GM18907 (cell line): Measurements from ENCODE around the gene RNASEH1.
"Not testable (repeated sequence)": the region's sequence is repeated elsewhere in the genome, so short reads cannot be mapped to it uniquely, and the experiment has no call there.

ENCODE experiments used
- ATAC-seq: cut with Tn5 transposase; IDR thresholded peaks from one replicate; pipeline ENCODE4 v1.9.1; 2021; ENCODE audit warnings: mild to moderate bottlenecking, moderate library complexity; ENCODE audit not compliant: unreplicated experiment

The RNASEH1 gene

DNA sequence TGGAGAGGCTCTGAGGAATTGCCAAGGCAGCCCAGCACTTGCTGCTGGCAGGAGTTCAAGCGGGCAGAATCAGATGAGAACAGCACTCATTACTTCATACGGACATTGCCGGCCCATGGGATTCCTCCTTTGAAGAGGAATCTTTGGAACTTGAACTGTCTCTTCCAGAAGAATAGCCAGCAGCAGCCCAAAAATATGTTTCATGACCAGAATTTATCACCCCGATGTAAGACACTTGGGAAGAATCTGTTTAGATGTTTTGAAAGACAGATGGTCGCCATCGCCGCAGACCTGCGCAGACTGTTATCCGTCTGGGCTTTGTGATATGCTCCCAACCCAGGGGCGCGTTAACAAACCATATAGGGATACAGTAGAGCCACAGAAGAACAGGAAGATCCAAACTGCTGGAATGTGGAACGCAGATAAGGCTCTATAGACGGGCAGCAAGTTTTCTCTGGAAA lies 35.1 kb downstream of the RNASEH1 start:
- ATAC-seq, result no peak

DNA sequence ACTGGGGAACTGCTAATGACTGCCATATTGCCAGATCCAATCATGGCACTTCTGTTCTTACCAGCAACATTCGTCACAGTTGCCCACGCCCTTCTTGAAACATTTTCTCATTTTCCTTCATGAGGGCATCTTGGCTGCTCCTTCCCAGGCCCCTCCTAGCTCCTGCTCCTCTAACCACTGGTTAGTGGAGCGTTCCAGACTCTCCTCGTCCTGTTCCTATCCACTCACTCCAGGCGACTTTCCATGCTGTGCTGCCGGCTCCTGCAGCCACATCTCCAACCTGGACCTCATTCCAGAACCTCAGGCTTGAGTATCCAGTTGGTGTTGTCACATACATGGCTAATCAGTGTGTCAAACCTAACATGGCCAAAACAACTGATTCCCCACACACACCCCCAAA lies 37.5 kb downstream of the RNASEH1 start:
- no peak for ATAC-seq

DNA sequence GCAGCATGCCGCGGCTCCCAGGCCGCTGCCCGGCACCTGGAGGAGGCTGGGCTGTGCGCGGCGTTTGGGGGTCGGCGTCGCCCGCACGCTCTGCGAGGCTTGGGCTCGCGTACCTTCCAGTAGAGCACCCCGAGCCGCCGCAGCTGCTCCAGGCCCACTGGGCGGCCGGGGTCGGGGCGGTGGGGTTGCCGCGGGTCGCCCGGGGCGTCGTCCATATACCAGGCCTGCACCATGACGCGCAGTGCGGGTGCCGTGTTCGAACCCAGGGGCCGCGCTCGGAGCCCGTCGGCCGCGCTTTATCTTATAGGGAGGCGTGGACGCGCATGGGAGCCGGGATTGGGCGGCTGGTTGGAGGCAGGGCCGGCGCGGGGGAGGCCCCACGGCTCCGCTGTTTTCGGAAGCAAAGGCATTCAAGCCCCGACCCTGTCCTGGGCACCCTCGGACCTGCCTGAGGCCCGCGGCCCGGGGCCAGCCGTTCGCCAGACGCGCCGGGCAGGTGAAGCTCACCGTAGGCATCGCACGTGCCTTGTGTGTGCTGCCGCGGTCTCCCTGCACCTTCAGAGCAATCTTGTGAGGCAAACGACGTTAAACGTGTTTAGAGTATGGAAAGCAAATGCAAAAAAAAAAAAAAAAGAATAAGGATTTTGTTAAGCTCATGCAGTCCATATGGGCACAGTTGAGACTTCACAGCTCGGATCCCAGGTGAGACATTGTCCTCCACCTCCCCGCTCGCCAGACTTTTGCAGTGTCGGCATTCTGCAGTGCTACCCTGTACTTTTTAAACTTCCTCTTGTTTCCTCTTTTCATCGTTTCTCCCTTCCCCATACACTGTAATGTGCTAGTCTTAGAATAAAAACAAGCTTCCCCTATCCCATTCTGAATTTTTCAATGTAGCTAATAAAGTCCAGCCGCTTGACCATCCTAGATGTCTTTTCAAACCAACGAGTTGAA lies 38.6 kb downstream of the RNASEH1 start, which contains the start of gene ADI1:
Gene ADI1, minus strand, starts transcription at position 277 of the 951 bp plus-strand sequence. Its CDS starts 44 bp downstream, at position 233.
- peak; percentile 74 for ATAC-seq

DNA sequence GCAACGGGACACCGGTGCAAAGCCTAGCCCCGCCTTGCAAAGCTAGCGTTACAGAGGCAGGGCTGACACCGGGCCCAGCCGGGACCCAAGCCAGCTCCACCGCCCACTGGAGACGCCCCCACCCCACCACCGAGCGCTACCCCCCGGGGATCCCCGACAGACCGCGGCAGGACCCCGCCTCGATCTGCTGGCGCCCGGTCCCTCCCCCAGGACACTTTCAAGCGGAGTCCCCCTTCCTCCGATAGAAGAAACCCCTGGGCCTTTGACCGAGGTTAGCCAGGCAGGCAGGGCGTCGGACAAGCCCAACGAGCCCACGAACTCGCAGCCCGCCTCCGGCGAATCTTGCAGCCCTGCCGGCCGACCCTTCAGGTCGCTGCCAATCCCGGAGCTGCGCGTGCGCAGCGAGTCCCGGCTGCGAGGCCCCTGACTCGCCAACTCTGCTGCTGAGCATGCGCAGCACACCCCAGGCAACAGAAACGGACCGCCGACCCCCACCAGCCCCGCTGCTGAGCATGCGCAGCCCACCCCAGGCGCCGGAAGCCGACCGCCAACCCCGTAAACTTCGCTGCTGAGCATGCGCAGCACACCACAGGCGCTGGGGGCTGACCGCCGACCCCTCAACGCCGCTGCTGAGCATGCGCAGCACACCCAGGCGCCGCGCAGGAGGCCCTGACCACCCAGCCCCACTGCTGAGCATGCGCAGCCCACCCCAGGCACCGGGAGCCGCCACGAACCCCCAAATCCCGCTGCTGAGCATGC lies 39.5 kb downstream of the RNASEH1 start:
- ATAC-seq, result peak; percentile 79

DNA sequence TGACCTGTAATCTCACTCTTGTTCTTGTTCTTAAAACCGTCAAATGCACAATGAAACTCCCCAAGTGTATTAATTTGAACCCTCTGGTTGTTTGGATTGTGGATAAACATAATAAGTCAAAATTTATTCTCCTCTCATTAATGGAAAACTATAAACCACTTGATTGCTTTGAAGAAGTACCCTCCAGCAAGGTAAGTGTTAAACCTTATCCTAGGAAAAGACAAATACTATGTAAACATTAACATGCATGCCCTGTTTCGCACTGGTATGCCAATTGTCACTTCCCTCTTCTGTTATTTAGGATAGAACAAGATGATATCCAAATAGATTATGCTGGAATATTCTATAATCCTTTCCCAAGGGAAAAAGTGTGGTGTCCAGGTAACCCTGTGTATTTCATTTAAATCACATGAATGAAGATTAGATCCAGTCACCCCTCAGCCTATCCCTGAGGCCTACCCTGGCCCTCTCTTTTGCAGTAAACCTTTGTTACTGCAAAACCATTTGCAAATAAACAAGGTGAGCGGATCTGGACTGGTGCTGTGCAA lies 40.1 kb downstream of the RNASEH1 start:
- no peak for ATAC-seq

DNA sequence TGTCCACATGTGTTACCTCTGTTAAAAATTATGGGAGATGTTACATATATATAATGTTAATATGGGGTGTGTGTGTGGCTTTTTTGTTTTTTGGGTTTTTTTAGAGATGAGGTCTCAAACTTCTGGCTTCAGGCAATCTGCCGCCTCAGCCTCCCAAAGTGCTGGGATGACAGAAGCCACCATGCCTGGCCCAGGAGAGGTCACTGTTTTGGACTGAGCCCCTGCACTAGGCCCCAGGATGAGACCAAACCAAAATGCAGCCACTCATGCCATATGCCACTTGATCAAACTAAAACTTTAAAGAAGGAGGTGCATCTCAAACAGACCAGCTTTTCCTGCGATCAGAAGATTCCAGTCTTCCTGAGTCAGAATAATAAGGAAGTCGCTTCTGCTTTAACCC lies 41.3 kb downstream of the RNASEH1 start:
- no peak for ATAC-seq

DNA sequence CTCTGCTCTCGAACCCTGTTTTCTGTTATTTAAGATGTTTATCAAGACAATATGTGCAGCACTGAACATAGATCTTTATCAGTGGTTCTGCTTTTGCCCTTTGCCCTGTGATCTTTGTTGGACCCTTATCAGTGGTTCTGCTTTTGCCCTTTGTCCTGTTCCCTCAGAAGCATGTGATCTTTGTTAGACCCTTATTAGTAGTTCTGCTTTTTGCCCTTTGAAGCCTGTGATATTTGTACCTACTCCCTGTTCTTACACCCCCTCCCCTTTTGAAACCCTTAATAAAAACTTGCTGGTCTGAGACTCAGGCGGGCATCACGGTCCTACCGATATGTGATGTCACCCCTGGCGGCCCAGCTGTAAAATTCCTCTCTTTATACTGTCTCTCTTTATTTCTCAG lies 42.7 kb downstream of the RNASEH1 start:
- ATAC-seq, result not testable (repeated sequence)

DNA sequence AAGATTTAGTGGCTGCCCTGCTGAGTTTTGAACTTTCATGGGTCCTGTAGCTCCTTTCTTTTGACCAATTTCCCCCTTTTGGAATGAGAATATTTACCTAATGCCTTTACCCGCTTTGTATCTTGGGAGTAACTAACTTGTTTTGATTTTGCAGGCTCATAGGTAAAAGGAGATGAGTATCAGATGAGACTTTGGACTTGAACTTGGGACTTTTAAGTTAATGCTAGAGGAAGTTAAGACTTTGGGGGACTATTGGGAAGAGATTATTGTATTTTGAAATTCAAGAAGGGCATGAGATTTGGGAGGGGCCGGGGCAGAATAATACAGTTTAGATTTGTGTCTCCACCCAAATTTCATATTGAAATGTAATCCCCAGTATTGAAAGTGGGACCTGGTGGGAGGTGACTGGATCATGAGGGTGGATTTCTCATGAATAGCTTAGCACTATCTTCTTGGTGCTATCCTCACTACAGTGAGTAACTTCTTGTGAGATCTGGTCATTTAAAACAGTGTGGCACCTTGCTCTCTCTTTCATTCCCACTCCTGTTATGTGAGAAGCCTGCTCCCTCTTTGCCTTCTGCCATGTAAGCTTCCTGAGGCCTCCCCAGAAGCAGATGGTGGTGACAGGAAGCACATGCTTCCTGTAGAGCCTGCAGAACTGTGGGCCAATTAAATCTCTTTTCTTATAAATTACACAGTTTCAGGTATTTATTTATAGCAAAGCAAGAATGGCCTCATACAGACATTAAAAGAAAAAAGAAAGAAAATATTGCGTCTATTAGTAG lies 44.9 kb downstream of the RNASEH1 start:
- no peak for ATAC-seq

DNA sequence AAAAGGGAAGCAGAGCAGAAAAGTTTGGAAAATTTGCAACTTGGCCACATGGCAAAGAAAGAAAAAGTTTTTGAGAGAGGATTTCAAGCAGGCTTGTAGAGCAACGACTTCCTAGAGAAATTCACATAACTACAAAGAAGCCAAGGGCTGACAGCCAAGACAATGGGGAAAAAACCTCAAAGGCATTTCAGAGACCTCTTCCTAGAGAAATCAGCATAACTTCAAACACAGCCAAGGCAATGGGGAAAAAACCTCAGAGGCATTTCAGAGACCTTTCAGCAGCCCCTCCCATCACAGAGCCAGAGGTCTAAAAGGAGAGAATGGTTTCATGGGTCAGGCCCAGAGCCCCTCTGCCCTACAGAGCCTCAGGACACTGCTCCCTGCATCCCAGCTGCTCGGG lies 46.0 kb downstream of the RNASEH1 start:
- ATAC-seq, result no peak

DNA sequence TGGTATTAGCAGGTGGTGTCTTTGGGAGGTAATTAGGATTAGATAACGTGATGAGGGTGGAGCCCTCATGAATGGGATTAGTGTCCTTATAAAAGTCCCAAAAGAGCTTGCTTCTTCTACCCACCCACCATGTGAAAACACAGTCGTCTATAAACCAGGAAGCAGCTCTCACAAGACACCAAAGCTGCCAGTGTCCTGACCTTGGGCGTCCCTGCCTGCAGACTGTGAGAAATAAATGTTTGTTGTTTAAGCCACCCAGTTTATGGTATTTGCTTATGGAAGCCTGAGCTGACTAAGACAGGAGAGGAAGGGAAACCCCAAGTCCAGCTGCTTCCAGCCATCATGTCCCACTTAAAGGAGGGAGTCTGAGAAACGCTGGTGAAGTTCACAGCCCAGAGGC lies 52.4 kb downstream of the RNASEH1 start:
- ATAC-seq, result peak; percentile 83

DNA sequence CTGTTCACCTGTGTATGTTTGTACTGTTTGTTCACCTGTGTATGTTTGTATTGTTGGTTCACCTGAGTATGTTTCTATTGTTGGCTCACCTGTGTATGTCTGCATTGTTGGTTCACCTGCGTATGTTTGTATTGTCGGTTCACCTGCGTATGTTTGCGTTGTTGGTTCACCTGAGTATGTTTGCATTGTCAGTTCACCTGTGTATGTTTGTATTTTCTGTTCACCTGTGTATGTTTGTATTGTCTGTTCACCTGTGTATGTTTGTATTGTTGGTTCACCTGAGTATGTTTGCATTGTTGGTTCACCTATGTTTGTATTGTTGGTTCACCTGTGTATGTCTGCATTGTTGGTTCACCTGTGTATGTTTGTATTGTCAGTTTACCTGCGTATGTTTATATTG lies 53.4 kb downstream of the RNASEH1 start:
- no peak for ATAC-seq

DNA sequence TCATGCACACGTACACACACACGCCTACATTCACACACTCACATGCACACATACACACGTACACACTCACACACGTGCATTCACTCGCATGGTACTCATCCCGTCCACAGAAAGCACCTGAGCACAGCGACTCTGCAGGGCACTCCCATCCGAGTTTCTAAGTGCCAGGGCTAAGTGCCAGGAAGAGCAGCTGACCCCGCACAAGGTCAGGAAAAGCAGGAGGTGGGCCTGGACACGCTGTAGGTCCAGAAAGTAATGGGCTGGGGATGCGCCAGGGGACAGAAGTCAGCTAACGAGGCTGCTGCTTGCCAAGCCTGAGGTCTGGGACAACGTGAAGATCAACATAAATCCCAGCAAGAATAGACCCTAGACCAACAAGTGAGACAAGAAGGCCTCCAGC lies 54.6 kb downstream of the RNASEH1 start:
- no peak for ATAC-seq

DNA sequence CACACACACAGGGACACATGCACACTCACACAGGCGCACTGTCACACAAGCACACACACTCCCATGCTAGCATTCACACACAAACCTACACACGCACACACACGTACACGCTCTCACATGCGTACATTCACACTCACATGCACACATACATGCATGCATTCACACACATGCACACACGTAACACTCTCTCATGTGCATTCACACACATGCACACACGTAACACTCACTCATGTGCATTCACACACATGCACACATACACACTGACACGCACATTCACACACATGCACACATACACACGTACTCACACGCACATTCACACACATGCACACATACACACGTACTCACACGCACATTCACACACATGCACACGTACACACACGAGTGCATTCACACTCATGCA lies 55.1 kb downstream of the RNASEH1 start:
- ATAC-seq, result no peak

DNA sequence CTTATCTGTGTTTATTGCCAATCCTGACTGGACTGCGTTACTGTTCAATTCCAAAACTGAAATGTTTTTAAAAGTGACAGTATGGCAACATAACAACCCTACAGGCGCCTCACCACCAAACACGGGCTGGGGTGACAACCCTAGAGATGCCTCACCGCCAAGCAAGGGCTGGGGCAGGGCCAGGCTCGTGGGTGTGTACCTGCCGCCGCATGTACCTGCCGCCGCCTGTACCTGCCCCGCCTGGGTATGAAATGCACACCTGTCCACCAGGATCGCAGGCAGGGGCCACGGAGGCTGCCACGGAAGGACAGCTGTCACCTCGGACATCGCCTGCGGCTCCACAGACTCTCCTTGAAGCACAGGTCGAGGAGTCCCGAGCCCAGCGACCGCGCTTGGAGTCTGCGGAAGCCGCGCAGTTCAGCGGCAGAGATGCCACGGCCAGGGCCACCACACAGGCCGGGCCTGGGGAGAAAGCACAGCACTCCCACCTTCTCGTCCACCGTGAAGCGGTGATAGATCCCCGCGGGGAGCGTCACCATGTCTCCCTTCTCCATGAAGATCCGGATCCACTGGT lies 57.7 kb downstream of the RNASEH1 start:
- ATAC-seq, result no peak

DNA sequence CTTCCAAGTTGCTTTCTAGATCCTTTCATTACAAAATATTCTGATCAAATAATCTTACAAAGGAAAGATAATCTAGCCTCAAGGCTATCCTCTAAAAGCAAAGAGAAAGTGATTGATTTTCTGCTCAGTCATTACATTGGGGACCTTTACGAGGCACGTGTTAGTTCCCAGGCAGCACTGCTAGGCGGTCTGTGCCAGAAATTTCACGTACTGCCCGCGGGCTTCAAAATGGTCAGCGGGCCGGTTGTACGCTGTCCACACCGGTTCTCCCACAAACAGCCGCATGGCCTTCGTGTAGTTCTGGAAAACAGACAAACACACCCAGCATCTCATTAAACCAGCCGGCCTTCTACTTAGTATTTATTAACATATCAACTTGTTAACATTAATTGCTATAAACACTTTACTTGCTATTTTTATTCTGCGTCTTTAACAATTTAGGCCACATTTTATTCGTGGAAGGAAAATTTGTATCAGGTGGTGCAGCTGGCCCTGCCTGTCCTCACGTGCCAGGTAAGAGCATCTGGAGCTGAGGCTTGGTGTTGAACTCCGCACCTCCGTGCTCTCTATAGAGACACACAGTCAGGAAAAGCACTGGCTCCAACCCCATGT lies 59.2 kb downstream of the RNASEH1 start:
- no peak for ATAC-seq

DNA sequence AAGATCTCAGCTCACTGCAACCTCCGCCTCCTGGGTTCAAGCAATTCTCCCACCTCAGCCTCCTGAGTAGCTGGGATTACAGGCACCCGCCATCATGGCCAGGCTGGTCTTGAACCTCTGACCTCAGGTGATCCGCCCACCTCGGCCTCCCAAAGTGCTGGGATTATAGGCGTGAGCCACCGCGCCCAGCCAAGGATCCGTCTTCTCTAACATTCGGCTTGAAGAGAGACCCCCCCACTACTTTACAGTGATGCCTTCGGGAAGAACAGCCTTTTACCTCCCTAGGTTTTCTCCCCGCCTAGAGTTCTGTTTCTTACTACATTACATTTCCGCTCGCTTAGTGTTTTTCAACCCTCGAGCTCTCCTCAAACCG lies 61.4 kb downstream of the RNASEH1 start:
- ATAC-seq, result not testable (repeated sequence)
